Bronchial epithelial cell (primary cell): ENCODE data around the gene CENPE. TPM values are rescaled to one million over a fixed set of nuclear protein-coding genes. Genes with fewer than 3 reads are reported as not detected.
A peak's percentile ranks its signal among the peaks of the same experiment; 100 is the strongest.
"Not testable (repeated sequence)": the region's sequence is repeated elsewhere in the genome, so short reads cannot be mapped to it uniquely, and the experiment has no call there.

ENCODE experiments used
- DNase-seq: peaks from one replicate; pipeline ENCODE4 v3.0.0-alpha.2; 2010; ENCODE audit warnings: low read depth
- FAIRE-seq: peaks from 2 replicates; lab custom pipeline; 2011; peaks lifted over from hg19 to GRCh38; lab: Jason Lieb, UNC
- H3K27me3 ChIP-seq: 2 replicates; pipeline ENCODE4 v1.5.1; 2011; ENCODE audit warnings: low read length; ENCODE audit not compliant: control insufficient read depth, insufficient read depth
- H3K36me3 ChIP-seq: 2 replicates; pipeline ENCODE4 v1.5.1; 2011; ENCODE audit warnings: low read length; ENCODE audit not compliant: control insufficient read depth, insufficient read depth
- H3K4me3 ChIP-seq: 2 replicates; pipeline ENCODE4 v1.5.1; 2011; ENCODE audit warnings: mild to moderate bottlenecking, low read depth, low read length, control low read depth
- total RNA-seq: library from RNA; depleted of rRNA; stranded (reverse); fragments of >200 nt; gene quantifications from 2 replicates; pipeline ENCODE4 v1.2.1, GENCODE V29; 2014
- TF ChIP-seq, protein P1 (sequence below): IDR thresholded peaks from 2 replicates; pipeline ENCODE4 v1.5.1; 2011; ENCODE audit warnings: mild to moderate bottlenecking, moderate library complexity, low read length, control low read depth, inconsistent platforms; ENCODE audit not compliant: insufficient read depth, severe bottlenecking

The CENPE gene, protein sequence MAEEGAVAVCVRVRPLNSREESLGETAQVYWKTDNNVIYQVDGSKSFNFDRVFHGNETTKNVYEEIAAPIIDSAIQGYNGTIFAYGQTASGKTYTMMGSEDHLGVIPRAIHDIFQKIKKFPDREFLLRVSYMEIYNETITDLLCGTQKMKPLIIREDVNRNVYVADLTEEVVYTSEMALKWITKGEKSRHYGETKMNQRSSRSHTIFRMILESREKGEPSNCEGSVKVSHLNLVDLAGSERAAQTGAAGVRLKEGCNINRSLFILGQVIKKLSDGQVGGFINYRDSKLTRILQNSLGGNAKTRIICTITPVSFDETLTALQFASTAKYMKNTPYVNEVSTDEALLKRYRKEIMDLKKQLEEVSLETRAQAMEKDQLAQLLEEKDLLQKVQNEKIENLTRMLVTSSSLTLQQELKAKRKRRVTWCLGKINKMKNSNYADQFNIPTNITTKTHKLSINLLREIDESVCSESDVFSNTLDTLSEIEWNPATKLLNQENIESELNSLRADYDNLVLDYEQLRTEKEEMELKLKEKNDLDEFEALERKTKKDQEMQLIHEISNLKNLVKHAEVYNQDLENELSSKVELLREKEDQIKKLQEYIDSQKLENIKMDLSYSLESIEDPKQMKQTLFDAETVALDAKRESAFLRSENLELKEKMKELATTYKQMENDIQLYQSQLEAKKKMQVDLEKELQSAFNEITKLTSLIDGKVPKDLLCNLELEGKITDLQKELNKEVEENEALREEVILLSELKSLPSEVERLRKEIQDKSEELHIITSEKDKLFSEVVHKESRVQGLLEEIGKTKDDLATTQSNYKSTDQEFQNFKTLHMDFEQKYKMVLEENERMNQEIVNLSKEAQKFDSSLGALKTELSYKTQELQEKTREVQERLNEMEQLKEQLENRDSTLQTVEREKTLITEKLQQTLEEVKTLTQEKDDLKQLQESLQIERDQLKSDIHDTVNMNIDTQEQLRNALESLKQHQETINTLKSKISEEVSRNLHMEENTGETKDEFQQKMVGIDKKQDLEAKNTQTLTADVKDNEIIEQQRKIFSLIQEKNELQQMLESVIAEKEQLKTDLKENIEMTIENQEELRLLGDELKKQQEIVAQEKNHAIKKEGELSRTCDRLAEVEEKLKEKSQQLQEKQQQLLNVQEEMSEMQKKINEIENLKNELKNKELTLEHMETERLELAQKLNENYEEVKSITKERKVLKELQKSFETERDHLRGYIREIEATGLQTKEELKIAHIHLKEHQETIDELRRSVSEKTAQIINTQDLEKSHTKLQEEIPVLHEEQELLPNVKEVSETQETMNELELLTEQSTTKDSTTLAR (N-terminal part only)
- total RNA-seq: 1.3 and 6.3 TPM in 2 replicates

DNA sequence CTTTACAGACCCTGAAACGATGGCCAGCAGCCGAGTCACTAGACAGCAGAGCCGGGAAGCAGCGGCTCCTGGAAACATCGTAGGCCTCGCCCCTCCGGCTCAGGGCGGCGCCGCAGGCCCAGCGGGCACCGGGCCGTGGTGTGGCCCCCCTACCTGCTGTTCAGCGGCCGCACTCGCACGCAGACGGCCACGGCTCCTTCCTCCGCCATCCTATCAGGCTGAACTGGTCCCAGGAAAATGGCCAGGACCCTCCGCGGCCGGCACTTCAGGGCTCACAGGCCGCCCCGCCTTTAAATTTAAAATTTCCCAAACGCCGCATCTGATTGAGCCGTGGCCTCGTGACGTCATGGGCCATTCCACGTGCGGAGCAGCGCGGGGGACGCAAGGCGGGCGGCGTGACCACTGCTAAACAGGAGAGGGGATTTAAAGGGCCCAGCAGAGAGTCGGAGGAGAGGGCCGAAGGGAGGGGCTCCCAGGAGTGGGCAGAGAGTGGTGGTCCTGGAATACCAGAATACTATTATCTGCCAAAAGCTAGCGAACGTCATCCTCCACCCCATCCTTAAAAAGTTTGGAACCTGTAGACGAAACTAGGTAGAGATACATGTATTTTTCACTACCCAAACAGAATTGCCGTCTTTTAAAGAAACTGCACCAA, at the start of gene CENPE:
CENPE (minus strand) TSS at position 233 of the 655 bp plus-strand sequence; CDS start at position 209, 24 bp downstream.
- FAIRE-seq: no peak
- peak within 1 kb of the TSS; percentile 79 for H3K4me3 ChIP-seq
- no peaks in the 10 kb centered on the region for H3K36me3 ChIP-seq
- TF ChIP-seq, protein P1, sequence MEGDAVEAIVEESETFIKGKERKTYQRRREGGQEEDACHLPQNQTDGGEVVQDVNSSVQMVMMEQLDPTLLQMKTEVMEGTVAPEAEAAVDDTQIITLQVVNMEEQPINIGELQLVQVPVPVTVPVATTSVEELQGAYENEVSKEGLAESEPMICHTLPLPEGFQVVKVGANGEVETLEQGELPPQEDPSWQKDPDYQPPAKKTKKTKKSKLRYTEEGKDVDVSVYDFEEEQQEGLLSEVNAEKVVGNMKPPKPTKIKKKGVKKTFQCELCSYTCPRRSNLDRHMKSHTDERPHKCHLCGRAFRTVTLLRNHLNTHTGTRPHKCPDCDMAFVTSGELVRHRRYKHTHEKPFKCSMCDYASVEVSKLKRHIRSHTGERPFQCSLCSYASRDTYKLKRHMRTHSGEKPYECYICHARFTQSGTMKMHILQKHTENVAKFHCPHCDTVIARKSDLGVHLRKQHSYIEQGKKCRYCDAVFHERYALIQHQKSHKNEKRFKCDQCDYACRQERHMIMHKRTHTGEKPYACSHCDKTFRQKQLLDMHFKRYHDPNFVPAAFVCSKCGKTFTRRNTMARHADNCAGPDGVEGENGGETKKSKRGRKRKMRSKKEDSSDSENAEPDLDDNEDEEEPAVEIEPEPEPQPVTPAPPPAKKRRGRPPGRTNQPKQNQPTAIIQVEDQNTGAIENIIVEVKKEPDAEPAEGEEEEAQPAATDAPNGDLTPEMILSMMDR: no peak
- H3K27me3 ChIP-seq: no peaks in the 10 kb centered on the region
- peak; percentile 59 for DNase-seq

- TF ChIP-seq, protein P1: no peak
- FAIRE-seq: no peak
These were observed 46.1 kb upstream of the CENPE start for GRCh38 chr4:103244251-103244650.

DNA sequence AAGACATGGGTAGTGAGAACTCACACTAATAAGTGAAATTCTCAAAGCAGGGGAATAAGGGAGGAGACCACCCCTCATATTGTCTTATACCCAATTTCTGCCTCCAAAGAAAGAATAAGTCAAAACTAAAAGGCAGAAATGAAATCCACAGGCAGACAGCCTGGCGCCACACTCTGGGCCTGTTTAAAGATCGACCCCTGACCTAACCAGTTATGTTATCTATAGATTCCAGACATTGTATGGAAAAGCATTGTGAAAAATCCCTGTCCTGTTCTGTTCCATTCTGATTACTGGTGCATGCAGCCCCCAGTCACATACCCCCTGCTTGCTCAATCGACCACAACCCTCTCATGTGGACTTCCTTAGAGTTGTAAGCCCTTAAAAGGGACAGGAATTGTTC, 32.8 kb upstream of the CENPE start:
- H3K36me3 ChIP-seq, FAIRE-seq, H3K27me3 ChIP-seq, H3K4me3 ChIP-seq, DNase-seq: not testable (repeated sequence)

More at GRCh38 chr4:103244251-103244650, 46.1 kb upstream of the CENPE start:
- H3K27me3 ChIP-seq: no peaks in the 10 kb centered on the region
- no peaks in the 10 kb centered on the region for H3K36me3 ChIP-seq
- H3K4me3 ChIP-seq: no peak overlapping the region
- DNase-seq: peak; percentile 80

- FAIRE-seq, H3K27me3 ChIP-seq, DNase-seq, H3K4me3 ChIP-seq, H3K36me3 ChIP-seq: not testable (repeated sequence)
These were observed 25.4 kb upstream of the CENPE start for GRCh38 chr4:103223556-103223955.

DNA sequence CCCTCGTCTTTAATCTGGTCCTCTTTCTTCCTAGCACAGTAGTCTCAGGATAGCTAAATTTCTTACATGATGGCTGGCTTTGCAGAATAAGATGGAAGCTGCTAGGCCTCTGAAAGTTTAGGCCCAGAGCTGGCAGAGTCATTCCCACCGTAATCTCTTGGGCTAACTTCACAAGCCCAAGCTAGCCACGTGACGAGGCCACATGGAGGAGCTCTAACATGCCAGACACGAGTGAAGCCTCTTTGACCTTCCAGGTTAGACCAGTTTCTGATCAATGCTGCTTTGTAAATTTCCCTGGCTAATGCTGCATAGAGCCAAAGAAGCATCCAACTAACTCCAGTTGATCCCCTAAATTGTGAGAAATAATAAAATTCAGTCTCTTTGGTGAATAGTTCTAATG, 9.5 kb upstream of the CENPE start:
- TF ChIP-seq, protein P1: peak; percentile 43
- peak; percentile 32 for DNase-seq
- H3K27me3 ChIP-seq: no peaks in the 10 kb centered on the region
- H3K4me3 ChIP-seq: no peak overlapping the region
- peak; percentile 43 for FAIRE-seq
- H3K36me3 ChIP-seq: no peaks in the 10 kb centered on the region

GRCh38 chr4:103204111-103204510, 6.0 kb upstream of the CENPE start:
- Histone ChIP-seq H3K4me3 (no peak overlapping the region), H3K27me3 (no peaks in the 10 kb centered on the region), H3K36me3 (no peaks in the 10 kb centered on the region)
- peak; percentile 41 for DNase-seq
- no peak for FAIRE-seq
- TF ChIP-seq, protein P1: peak; percentile 28
